ENCODE measurements around the gene HSPB7.
"Not testable (repeated sequence)": the region's sequence is repeated elsewhere in the genome, so short reads cannot be mapped to it uniquely, and the experiment has no call there.

HSPB7 gene

DNA sequence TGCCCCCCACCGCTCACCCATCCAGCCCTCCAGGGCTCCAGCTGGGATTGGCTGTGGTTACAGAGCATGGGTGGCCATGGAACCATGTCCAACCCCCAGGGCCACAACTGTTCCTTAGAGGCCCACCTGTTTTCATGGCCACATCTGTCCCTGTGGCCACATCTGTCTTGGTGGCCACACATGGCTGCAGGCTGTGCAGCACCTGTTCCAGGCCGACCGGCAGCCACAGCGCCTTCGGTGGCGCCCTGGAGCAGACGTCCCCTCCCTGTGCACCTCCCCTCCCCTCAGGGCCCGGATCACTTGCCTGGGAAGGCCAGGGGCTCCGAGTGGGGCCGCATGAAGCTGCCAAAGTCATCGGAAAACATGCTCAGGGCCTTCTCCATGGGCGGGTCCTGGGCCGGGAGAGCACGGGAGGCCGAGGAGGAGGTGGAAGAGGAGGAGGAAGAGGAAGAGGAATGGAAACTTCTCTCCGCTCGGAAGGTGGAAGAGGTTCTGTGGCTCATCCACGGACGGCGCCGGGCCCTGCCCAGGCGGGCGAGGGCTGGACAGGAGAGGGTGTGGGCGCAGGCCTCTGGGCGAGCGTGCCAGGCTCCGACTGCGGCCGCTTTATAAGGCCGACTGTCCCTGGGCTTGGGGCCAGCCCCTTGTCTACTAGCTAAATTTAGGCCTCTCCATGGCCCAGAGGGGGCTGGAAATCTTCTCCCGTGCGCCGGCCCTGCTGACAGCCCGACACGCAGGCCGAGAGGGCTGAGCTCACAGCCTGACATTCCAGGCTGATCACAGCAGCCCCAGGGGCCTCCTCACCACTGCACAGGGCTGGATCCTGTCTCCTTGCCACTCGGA is at the start of gene HSPB7:
TSS of gene HSPB7 (minus strand) at position 583 of the 843 bp plus-strand sequence. CDS start at position 503, 80 bp downstream.
- no peak for DNase-seq

DNA sequence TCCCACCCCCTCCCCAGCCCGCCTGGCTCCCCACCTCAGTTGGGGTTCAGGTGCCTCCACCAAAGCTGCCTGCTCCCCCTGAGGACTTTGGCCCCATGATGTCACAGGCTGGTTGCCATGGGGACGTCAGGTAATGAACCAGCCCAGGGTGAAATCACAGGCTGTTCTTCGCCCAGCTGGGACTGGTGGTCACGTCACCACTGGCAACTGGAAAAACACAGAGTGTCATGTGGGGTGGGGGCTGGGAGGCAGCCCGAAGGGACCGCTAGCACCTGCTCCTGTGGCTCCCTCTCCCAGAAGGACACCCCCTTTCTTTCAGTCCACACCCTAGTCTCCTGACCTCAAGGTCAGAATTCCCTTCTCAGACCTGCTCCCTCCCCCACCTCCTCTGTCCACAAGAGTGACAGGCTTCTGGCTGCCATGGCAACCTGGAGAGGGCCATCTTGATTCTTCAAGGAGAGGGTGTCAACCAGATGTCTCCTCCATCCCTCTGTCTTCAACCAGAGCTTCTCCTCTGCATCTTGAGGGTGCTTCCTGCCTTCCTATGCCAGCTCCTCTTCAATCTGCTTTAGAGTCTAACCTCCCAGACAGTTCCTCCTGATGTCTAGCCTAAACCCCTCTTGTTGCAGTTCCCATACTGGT is 49.4 kb upstream of the HSPB7 start:
- no peak for DNase-seq

DNA sequence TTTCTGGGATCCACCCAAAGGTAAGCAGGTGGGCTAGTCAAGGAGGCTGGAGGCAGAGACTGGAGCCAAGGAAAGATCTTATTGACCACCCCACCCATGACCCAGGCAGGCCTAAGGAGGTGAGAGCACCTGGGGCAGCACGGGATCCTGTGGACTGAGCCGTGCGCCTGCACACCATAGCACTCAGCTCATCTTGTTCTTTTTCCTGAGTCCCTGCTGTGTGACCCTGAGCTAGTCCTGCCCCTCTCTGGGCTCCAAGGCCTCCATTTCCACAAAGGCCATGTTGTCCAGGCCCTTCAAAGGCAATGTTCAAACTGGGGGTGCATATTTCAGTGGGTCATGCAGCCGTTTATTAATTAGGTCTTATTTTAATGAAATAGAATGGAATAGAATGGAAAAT is 48.4 kb upstream of the HSPB7 start:
- DNase-seq, result no peak

DNA sequence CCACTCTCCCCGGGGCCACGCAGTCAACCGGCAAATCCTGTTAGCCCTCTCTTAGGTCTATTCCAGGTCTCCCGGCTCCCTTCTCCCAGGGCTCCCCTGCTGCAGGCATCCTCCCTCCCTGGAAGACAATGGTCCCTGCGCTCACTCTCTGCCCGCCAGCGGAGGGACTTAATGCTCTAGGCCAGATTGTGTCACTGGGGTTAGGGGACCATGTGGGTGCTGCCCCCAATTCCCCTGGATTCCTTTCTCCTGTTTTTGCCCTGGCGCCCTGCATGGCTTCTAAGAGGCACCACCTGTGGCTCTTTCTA is 47.4 kb upstream of the HSPB7 start:
- DNase-seq, result no peak

DNA sequence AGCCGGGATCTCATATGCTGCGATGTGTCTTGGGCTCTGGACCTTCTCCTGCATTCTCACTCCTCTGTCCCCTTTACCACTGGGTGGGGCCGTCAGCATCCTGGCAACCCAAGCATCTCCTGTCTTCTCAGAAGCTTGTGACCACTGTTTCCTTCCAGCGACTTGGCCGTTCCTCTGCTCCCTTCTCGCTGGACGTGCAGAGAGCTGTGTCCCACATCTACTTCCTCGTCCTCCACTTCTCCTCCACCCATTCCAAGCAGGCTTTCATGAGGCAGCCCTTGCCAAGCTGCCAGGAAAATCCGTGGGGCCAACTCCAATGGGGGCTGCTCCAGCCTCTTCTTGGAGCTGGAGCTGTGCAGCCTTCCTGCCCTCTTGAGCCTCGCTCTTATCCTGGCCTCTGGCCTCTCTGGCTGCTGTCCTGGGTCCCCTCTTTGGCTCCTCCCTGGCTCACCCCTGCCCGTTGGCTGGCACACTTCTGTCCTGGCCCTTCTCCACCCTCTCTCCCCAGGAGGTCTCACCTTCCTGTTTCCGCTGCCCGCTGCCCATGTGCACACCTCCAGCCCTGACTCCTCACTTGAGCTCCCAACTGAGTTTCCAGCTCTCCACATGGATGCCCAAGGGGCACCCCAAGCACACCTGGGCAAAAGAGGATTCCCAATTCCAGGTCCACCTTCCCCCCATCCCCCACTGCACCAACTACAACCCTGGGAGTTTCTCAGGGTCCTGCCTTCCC is 46.9 kb upstream of the HSPB7 start:
- DNase-seq, result no peak

DNA sequence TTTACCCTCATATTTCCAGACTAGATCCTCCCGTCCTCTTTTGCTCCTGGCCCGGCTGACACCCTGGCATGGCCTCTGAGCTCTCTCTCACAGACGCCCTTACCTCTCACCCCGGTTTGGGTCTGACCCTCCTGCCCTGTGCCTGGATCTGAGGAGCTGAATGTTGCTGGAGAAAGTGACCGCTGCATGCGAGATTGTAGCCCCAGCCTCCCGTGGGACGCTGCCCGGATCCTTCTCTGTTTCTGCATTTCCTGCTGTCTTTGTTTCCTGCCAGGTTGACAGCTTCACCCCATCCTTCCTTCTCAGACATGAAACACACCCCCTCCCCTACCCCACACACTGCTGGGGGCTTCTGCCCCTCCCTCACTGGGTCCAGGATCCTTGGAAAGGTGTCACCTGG is 46.1 kb upstream of the HSPB7 start:
- no peak for DNase-seq

DNA sequence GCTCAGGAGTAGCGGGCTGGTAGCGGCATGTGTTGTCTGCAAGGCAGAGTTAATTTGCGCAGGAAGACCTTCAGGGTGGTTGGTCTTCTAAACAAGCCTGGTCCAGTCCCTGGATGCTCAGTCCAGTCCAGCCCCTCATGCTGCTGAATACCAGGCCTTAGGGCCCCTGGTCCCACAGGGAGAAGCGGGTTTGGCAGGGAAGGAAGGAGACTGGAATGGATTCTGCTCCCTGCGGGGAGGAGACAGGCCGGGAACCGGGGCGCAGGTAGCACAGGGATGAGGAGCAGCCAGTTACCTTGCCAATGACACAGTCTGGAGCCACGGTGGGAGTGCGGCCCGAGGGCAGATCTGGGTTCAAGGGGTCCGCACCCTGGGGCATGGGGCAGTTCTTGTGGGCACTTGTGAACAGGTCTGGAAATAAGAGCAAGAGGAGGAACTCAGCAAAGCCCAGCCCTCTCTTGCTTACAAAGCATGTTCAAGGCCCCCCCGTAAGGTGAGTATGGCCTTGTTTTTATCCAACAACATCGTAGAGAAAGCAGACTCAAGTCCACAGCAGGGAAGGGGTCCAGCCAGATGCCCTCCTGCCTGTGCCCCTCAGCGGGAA is 45.5 kb upstream of the HSPB7 start:
- DNase-seq, result no peak

DNA sequence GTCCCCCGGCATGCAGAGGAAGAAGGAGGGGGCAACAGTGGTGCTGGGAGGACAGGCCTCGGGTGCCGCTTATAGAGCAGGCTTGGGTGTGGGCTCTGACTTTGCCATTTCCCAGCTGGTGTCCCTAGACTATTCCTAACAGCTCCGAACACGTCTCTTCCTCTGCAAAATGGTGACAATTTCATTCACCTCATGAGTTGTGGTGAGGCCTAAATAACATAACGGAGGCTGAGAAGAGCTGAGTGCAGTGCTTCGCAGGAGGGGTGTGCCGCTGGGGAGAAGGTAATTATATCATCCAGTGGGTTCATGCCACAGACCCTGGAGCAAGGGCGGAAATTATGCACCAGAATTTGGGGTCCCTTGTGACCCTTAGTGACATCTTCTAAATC is 44.8 kb upstream of the HSPB7 start:
- not testable (repeated sequence) for DNase-seq

DNA sequence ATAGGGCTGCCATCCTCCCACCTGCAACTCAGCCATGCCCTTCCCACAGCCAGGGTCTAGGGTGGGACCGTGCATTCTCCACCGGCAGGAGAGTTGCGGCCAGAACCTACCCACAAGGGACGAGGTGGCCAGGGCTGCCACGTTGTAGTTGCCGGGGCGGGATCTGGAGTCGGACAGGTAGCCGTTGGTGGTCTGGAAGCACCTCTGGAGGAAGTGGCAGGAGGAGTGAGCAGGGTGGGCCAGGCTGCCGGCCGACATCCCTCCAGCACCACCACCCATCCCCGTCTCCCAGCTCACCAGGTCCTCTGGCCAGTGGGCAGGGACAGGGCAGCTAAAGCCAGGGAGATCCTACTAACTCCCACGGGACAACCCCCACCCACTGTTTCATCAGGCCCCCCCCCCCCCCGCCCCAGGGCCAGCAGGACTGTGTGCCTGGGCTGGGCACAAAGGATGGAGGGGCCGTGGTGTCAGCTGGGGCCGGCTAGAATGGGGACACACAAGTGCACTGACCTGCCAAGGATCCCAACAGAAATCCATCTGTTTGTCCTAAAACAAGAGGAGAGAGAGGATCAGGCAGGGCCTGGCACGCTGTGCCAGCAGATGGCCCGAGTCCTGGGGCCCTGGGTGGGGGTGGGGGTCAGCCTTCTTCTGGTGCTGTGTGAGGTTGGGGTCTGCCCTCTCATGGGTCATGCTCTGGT is 44.3 kb upstream of the HSPB7 start:
- not testable (repeated sequence) for DNase-seq

DNA sequence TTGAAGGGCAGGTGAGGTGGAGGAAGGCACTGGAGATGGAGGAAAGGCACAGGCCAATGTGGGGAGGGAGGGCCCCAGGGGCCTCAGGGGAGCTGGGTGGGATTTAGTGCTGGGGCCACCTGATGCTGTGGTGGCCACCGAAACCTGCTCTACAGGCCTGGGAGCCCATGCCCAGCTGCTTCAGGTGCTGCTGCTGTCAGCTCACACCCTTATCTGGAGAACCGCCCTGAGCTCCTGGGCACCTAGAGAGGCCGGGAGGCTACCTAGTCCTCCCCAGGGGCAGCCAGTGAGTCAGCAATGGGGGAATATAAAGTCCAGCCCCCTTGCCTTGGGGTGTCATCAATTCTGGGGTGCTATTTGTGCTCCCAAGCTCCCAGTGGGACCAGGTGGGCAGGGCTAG is 43.4 kb upstream of the HSPB7 start:
- no peak for DNase-seq

DNA sequence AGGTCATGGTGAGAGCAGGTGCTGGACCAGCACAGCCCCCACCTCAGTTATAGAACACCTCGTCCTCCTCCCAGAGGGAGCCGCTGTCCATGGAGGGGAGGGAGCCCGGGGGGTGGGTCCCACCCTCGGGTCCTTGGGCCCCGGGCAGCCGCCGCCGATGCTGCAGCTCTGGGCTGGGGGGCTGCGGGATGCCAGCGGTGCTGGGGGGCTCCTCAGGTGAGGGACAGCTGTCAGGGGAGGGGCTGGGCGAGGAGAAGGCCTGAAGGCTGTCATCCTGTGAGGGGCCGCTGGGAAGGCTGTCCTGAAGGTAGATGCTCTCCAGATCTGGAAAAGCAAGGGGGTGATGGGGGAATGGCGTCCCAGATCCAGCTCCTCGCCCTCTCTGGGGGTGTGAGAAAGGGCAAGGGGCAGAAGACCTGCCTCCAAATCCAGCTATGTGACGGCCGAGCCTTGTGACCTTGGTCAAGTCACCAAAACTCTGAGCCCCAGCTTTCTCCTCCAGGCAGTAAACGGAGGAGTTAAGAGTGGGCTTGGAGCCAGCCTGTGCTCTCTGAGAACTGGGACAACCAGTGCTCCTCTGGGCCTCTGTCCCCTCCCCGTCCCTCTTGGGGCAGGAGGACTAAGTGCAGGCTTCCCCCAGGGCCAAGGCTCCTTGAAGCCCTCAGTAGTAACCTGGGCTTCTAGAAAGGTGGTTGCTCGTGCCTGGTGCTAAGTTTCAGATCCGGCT is 40.7 kb upstream of the HSPB7 start:
- not testable (repeated sequence) for DNase-seq

DNA sequence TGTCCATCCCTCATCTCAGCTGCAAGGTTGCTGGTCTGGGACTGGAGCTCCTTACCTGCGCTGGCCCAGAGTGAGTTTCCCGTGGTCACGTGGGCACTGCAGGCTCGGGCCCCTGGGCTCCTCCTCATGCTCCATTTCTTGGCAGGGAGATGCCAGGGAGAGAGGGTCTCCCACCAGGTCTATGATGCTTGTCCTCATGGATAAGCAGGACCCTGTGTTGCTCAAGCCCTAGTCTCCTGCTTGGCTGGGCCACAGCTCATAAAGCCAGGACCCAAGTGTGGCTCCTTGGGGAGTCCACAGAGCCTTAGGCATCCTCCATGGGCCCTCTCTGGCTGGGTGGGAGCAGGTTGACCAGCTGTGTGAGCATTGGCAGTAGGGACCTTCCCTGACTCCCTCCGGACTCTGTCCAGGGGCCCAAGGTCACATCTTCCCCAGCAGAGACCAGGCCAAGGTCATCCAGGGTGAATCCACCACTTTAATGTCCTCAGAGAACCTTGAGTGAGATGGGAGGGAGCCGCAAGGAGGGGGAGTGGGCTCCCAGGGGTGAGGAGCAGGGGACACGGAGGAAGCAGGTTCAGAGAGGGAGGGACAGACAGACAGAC is 39.6 kb upstream of the HSPB7 start:
- DNase-seq, result not testable (repeated sequence)

DNA sequence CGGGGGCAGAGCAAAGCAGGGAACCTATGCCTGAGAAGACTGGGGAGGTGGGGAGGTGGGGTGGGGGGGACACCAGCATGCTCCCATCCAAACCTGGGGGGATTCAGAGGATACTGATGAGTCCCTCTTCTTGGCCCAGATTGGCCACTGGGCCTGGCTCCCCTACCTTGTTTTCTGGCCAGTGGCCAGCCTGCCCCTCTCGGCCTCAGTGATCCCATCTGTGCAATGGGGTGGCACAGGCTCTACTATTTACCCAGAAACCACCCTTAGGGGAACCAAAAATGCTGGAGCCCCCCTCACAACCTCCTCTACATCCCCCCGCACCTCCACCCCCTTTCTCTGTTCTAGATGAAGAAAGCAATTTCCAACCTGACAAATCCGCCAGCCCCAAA is 38.7 kb upstream of the HSPB7 start:
- not testable (repeated sequence) for DNase-seq

DNA sequence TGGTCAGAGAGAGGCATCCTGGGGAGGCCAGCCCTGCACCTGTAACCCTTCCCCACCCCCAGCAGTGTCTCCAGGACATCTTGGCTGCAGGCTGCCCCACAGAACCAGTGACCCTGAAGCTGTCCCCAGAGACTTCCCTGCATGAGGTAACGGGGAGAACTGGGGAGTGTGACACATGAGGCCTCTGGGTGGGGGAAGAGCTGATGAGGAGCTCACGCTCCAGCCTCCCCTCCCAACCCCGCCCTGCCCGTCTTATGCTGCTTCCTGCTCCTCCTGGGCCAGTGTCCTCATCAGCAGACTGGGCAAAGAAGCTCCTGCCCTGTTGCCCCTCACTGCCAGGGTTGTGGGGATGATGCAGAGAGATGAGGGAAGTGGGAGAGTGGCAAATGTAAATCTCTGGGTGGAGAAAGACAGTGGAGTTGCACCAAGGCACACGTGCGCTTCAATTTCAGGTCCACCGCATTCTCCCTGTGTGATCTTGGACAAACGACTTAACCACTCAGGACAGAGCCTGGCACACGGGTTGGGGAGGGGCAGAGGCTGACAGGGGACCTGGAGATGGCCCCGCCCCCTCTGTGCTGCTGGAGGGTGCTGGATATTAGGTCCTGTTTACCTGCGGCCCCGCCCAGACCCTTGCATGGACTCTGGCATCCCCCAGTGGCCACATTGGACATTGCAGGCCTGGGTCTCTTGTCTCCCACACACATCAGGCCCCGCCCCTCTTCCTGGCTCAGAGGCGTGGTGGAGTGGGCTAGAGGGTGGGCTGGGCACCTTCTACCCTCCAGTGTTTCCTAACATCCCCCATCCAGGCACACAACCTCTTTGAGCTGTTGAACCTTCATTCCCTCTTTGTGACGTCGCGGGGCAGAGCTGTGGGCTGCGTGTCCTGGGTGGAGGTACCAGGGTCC is 38.0 kb upstream of the HSPB7 start:
- DNase-seq, result peak; percentile 85 to 86

DNA sequence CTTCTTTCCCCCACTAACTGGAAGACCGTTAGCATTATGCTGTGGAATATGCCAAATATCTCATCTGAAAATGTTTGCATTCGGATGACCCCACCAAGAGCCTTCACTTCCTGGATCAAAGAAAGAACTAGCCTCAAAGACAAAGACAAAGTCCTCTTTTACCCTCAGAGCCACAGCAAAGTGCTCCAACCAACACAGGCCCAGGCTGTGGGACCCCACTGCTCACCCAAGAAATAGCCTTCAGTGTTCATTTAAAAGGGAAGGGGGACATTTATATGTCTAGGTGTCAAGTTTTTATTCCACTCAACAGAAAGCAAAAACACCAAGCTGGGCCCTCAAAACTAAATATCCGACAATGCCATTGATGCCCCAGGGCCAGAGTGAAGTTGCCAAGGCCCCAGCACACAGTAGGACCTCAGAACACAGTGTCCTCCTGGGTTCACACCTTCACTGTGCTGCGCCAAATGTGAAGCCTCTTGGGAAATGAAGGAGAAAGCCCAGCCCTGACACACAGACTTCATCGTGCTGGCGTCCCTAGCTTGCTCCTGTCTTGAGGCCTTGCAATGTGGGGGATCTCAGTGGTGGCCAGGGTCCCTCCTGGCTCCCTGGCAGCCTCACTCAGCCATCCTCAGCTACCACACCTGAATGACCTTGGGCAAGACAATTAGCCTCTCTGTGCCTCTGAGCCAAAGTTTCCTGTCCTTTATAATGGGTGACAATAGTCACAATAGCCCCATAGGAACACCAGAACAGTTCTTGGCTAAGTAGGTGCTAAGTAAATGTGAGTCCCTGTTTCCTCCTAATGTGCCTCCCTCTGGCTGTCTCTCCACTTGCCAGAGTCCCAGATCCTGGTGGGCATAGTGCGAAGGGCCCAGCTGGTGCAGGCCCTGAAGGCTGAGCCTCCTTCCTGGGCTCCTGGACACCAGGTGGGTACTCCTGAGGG is 37.0 kb upstream of the HSPB7 start:
- no peak for DNase-seq

DNA sequence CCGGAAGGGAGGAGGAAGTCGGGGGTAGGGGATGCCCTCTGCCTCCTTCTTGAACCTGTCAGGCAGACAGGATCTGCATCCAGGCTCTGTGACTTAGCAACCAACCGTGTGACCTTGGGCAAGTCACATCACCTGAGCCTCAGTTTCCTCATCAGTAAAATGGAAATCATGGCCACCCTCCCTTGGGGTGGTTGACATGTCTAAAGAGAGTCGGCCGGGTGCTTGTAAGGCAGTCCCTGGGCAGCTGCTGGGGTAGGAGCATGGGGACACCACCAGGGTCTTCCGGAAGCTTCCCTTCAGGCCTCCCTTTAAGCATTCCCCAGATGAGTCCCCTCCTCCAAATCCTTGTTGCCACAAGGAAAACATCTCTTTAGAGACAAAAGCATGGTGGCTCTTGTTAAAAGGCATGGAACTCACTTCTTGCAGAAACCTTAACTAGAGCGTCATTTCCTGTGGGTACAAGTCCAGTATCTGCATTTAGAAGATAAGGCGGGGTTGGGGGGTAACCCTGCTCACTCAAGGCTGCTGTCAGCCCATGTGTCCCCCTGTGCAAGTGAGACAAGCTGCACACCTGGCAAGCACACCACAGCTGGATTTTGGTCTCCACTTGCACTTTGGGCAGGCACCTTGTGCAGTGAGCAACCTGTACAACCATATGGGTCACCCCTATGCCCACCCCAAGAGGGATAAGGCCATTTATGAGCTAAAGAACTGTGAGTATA is 36.1 kb upstream of the HSPB7 start:
- DNase-seq, result no peak

DNA sequence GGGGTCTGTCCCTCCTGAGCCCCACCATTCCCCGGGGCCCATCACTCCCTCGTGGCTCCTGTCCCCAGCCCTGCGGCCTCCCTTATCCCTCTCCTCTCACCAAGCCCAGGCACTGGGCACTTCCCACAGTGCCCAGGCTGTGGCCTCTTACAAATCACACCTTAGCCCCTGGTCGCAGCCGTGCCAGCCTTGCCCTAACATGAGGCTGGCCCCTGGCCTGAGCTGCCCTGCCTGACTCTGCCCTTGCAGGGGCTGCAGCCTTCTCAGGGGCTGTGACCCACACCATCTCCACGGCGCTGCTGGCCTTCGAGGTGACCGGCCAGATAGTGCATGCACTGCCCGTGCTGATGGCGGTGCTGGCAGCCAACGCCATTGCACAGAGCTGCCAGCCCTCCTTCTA is 34.1 kb upstream of the HSPB7 start:
- not testable (repeated sequence) for DNase-seq

DNA sequence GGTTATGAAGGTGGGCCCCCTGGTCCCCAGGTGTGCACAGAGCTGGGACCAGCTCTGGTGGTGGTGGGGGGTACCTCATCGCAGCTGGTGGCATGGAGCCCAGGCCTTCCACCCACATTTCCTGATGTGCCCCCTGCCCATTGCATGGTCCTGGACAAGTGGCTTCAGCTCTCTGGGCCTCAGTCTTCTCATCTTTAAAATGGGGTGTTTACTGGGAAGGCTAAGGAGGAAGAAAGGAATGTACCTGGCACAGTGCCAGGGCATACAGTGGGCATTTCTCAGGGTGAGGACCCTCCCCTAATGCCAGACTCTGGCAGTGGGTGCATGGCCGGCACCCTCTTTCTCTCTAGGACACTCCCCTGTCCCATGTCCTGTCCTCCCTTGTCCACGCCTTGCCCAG is 33.2 kb upstream of the HSPB7 start:
- DNase-seq, result no peak

DNA sequence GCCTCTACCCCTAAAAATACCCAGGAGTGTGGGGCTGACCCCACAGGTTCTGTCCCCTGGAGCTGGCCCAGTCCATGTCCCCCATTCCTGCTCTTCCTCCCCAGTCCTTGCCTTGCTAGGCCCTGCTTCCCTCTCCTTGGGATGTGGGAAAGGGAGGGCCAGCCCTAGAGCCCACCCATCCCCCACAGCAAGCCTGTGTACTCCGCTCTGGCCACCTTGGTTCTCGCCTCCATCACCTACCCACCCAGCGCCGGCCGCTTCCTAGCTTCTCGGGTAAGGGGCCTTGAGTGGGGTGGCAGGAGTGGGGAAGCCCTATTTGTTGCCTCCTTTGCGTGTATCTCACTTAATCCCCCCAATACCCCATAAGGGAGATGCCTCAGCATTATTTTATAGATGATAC is 32.5 kb upstream of the HSPB7 start:
- DNase-seq, result no peak
